Upper lobe of left lung (tissue), 4 donors: Measurements from ENCODE around the gene SLC25A46.

Experiments
- CTCF ChIP-seq, 6 experiments: fragments of 450-650 bp in 4 of 6; fragments of 200-600 bp in 2 of 6; sonication (generic) in 2 of 6; IDR thresholded peaks; one replicate each; pipeline ENCODE4 v1.5.1; 2016 to 2019; ENCODE audit warnings: antibody characterized with exemption in 6 of 6
- EP300 ChIP-seq, 4 donors: sonication (generic); formaldehyde crosslinking; IDR thresholded peaks; one replicate each; pipeline ENCODE4 v1.5.1; 2017; ENCODE audit warnings: antibody characterized with exemption in 4 of 4, control low read depth in 2 of 4
- POLR2A ChIP-seq, 4 donors: fragments of 450-650 bp; IDR thresholded peaks; one replicate each; pipeline ENCODE4 v1.5.1; 2016 to 2017; ENCODE audit warnings: antibody characterized with exemption in 4 of 4, mild to moderate bottlenecking in 2 of 4
- POLR2AphosphoS5 ChIP-seq, 2 donors: sonication (generic); formaldehyde crosslinking; IDR thresholded peaks; one replicate each; pipeline ENCODE4 v1.5.1; 2017; ENCODE audit warnings: antibody characterized with exemption in 2 of 2

GRCh38 chr5:110802998-110803397 lies 64.2 kb downstream of the SLC25A46 start:
- TF ChIP-seq CTCF (IDR thresholded peaks at IDR 0.05) (no peak), POLR2AphosphoS5 (IDR thresholded peaks at IDR 0.05) (no peak), POLR2A (IDR thresholded peaks at IDR 0.05) (no peak), EP300 (IDR thresholded peaks at IDR 0.05) (no peak)
